Trophoblast cell (in vitro differentiated cells and primary cell): ENCODE data around the gene SLC1A7.

Experiments used
- DNase-seq, 2 donors: peaks; one replicate each; pipeline ENCODE4 v3.0.0-alpha.2; 2016
- H2AFZ ChIP-seq: 2 replicates; pipeline ENCODE4 v1.6.1; 2013; ENCODE audit warnings: low read length, moderate library complexity, mild to moderate bottlenecking; ENCODE audit not compliant: insufficient read depth, poor library complexity
- H2AK5ac ChIP-seq: 2 replicates; pipeline ENCODE4 v1.6.1; 2013; ENCODE audit warnings: mild to moderate bottlenecking, low read length
- H2BK120ac ChIP-seq: 2 replicates; pipeline ENCODE4 v1.6.1; 2013; ENCODE audit warnings: low read length, mild to moderate bottlenecking, moderate library complexity; ENCODE audit not compliant: insufficient read depth, poor library complexity
- H2BK12ac ChIP-seq: 2 replicates; pipeline ENCODE4 v1.6.1; 2013; ENCODE audit warnings: mild to moderate bottlenecking, low read length, moderate library complexity
- H2BK5ac ChIP-seq: 2 replicates; pipeline ENCODE4 v1.6.1; 2013; ENCODE audit warnings: low read length, low read depth, moderate library complexity, mild to moderate bottlenecking; ENCODE audit not compliant: poor library complexity
- H3K14ac ChIP-seq: 2 replicates; pipeline ENCODE4 v1.6.1; 2013; ENCODE audit warnings: mild to moderate bottlenecking, low read length
- H3K18ac ChIP-seq: 2 replicates; pipeline ENCODE4 v1.6.1; 2013; ENCODE audit warnings: mild to moderate bottlenecking, low read length
- H3K23ac ChIP-seq: 2 replicates; pipeline ENCODE4 v1.6.1; 2013; ENCODE audit warnings: low read length
- H3K27ac ChIP-seq: 2 replicates; pipeline ENCODE4 v1.5.1; 2013; ENCODE audit warnings: low read depth, mild to moderate bottlenecking, inconsistent platforms, low read length, moderate library complexity
- H3K27me3 ChIP-seq: 2 replicates; pipeline ENCODE4 v1.6.1; 2013; ENCODE audit warnings: inconsistent platforms, mild to moderate bottlenecking, low read length, moderate library complexity; ENCODE audit not compliant: insufficient read depth
- H3K36me3 ChIP-seq, 2 experiments: 1 replicate in 1 of 2; 2 replicates in 1 of 2; pipeline ENCODE4 v1.6.1; 2013; ENCODE audit warnings: low read length in 2 of 2, mild to moderate bottlenecking in 2 of 2, moderate library complexity in 1 of 2; ENCODE audit not compliant: insufficient read depth in 2 of 2, control insufficient read depth in 1 of 2
- H3K4ac ChIP-seq: 2 replicates; pipeline ENCODE4 v1.6.1; 2013; ENCODE audit warnings: low read depth, mild to moderate bottlenecking, low read length, moderate library complexity
- H3K4me1 ChIP-seq, 2 experiments: 1 replicate in 1 of 2; 2 replicates in 1 of 2; pipeline ENCODE4 v1.6.1; 2013; ENCODE audit warnings: low read length in 2 of 2, mild to moderate bottlenecking in 2 of 2, moderate library complexity in 1 of 2; ENCODE audit not compliant: insufficient read depth in 2 of 2, control insufficient read depth in 1 of 2
- H3K4me2 ChIP-seq: 2 replicates; pipeline ENCODE4 v1.6.1; 2013; ENCODE audit warnings: inconsistent platforms, mild to moderate bottlenecking, low read length, moderate library complexity
- H3K4me3 ChIP-seq: 2 replicates; pipeline ENCODE4 v1.5.1; 2013; ENCODE audit warnings: mild to moderate bottlenecking, low read depth, low read length, inconsistent platforms
- H3K79me1 ChIP-seq: one replicate; pipeline ENCODE4 v1.6.1; 2013; ENCODE audit warnings: low read length
- H3K79me2 ChIP-seq: 2 replicates; pipeline ENCODE4 v1.6.1; 2013; ENCODE audit warnings: low read length, mild to moderate bottlenecking; ENCODE audit not compliant: control insufficient read depth, insufficient read depth, poor library complexity
- H3K9ac ChIP-seq: 2 replicates; pipeline ENCODE4 v1.6.1; 2013; ENCODE audit warnings: mild to moderate bottlenecking, low read length
- H3K9me3 ChIP-seq: 2 replicates; pipeline ENCODE4 v1.6.1; 2013; ENCODE audit warnings: low read depth, mild to moderate bottlenecking, control low read depth, inconsistent platforms, low read length; ENCODE audit not compliant: insufficient read depth
- H4K12ac ChIP-seq: 2 replicates; pipeline ENCODE4 v1.6.1; 2013; ENCODE audit warnings: low read depth, mild to moderate bottlenecking, low read length, moderate library complexity
- H4K8ac ChIP-seq: 2 replicates; pipeline ENCODE4 v1.6.1; 2013; ENCODE audit warnings: low read depth, mild to moderate bottlenecking, low read length, moderate library complexity
- H4K91ac ChIP-seq: one replicate; pipeline ENCODE4 v1.6.1; 2013; ENCODE audit warnings: low read depth, mild to moderate bottlenecking, low read length, moderate library complexity
- WGBS: extraction: QIAGEN DNeasy Blood & Tissue Kit; methylation state at CpG from one replicate; pipeline ENCODE4 v1.1.7; 2013; ENCODE audit warnings: missing lambda C conversion rate; ENCODE audit not compliant: insufficient read length, insufficient coverage; ENCODE audit errors: extremely low coverage; 5-methylcytosine and 5-hydroxymethylcytosine counted together

The SLC1A7 gene

GRCh38 chr1:53078333-53079101 lies 63.9 kb downstream of the SLC1A7 start:
- Histone ChIP-seq H2BK12ac (no peak overlapping the region), H2AFZ (no peak overlapping the region), H3K27me3 (no peaks in the 10 kb centered on the region), H3K36me3 (no peaks in the 10 kb centered on the region), H3K9me3 (peaks cover 4% of the 10 kb centered on the region), H3K79me1 (no peaks in the 10 kb centered on the region), H3K9ac (no peak overlapping the region), H3K4me1 (no peaks in the 10 kb centered on the region), H3K4ac (no peak overlapping the region), H2BK5ac (no peak overlapping the region), H4K12ac (no peak overlapping the region), H4K8ac (no peak overlapping the region), H2BK120ac (no peak overlapping the region), H3K14ac (no peak overlapping the region), H4K91ac (no peak overlapping the region), H3K4me2 (no peak overlapping the region), H3K23ac (no peak overlapping the region), H3K27ac (no peak overlapping the region), H2AK5ac (no peak overlapping the region), H3K4me3 (no peak overlapping the region), H3K79me2 (no peaks in the 10 kb centered on the region), H3K18ac (no peak overlapping the region)
- no CpG with 5 or more reads among the region's 46 CpGs for WGBS
- DNase-seq: no peak

GRCh38 chr1:53077599-53077965 lies 64.9 kb downstream of the SLC1A7 start:
- Histone ChIP-seq H3K4me2 (no peak overlapping the region), H2BK5ac (no peak overlapping the region), H3K27me3 (no peaks in the 10 kb centered on the region), H3K9me3 (peaks cover 4% of the 10 kb centered on the region), H2BK120ac (no peak overlapping the region), H2AFZ (no peak overlapping the region), H3K4me1 (no peaks in the 10 kb centered on the region), H3K23ac (no peak overlapping the region), H4K91ac (no peak overlapping the region), H3K14ac (no peak overlapping the region), H2AK5ac (no peak overlapping the region), H3K36me3 (no peaks in the 10 kb centered on the region), H3K79me1 (no peaks in the 10 kb centered on the region), H3K4ac (no peak overlapping the region), H4K8ac (no peak overlapping the region), H2BK12ac (no peak overlapping the region), H3K4me3 (no peak overlapping the region), H4K12ac (no peak overlapping the region), H3K27ac (no peak overlapping the region), H3K18ac (no peak overlapping the region), H3K9ac (no peak overlapping the region), H3K79me2 (no peaks in the 10 kb centered on the region)
- WGBS: no CpG with 5 or more reads among the region's 13 CpGs
- no peak for DNase-seq

GRCh38 chr1:53076721-53077598 lies 65.5 kb downstream of the SLC1A7 start:
- Histone ChIP-seq H3K27ac (no peak overlapping the region), H3K79me2 (no peaks in the 10 kb centered on the region), H3K4me1 (no peaks in the 10 kb centered on the region), H3K18ac (no peak overlapping the region), H2AK5ac (no peak overlapping the region), H3K23ac (no peak overlapping the region), H2AFZ (no peak overlapping the region), H3K36me3 (no peaks in the 10 kb centered on the region), H3K4me3 (no peak overlapping the region), H3K79me1 (no peaks in the 10 kb centered on the region), H3K4me2 (no peak overlapping the region), H4K8ac (no peak overlapping the region), H4K91ac (no peak overlapping the region), H3K27me3 (no peaks in the 10 kb centered on the region), H2BK12ac (no peak overlapping the region), H3K4ac (no peak overlapping the region), H2BK5ac (no peak overlapping the region), H4K12ac (no peak overlapping the region), H2BK120ac (no peak overlapping the region), H3K14ac (no peak overlapping the region), H3K9me3 (peaks cover 4% of the 10 kb centered on the region), H3K9ac (no peak overlapping the region)
- no CpG with 5 or more reads among the region's 19 CpGs for WGBS
- DNase-seq: no peak

- Histone ChIP-seq H3K4me3 (no peak overlapping the region), H3K14ac (no peak overlapping the region), H3K23ac (no peak overlapping the region), H3K79me1 (no peaks in the 10 kb centered on the region), H3K36me3 (no peaks in the 10 kb centered on the region), H2AFZ (no peak overlapping the region), H2BK120ac (no peak overlapping the region), H2BK12ac (no peak overlapping the region), H4K12ac (no peak overlapping the region), H3K4me2 (no peak overlapping the region), H4K91ac (no peak overlapping the region), H3K18ac (no peak overlapping the region), H3K9ac (no peak overlapping the region), H4K8ac (no peak overlapping the region), H2AK5ac (no peak overlapping the region), H3K4ac (no peak overlapping the region), H3K27ac (no peak overlapping the region), H3K79me2 (no peaks in the 10 kb centered on the region), H3K4me1 (no peaks in the 10 kb centered on the region), H3K27me3 (no peaks in the 10 kb centered on the region), H3K9me3 (peaks cover 4% of the 10 kb centered on the region), H2BK5ac (no peak overlapping the region)
- no CpG with 5 or more reads among the region's 9 CpGs for WGBS
- DNase-seq: no peak
Measured at GRCh38 chr1:53076165-53076564, 66.3 kb downstream of the SLC1A7 start.
